ENCODE measurements around the gene KLHL22.
A peak's percentile ranks its signal among the peaks of the same experiment; 100 is the strongest.

KLHL22 gene

GRCh38 chr22:20448630-20449029 lies 47.0 kb downstream of the KLHL22 start:
- peak; percentile 50 for DNase-seq (ENCODE audit: low read depth)

- no peak for DNase-seq (ENCODE audit: low read depth)
Measured at GRCh38 chr22:20446383-20446970, 49.1 kb downstream of the KLHL22 start.

- no peak for DNase-seq (ENCODE audit: low read depth)
Measured at GRCh38 chr22:20444325-20444724, 51.3 kb downstream of the KLHL22 start.

GRCh38 chr22:20442485-20443284 lies 52.9 kb downstream of the KLHL22 start:
- peak; percentile 30 for DNase-seq (ENCODE audit: low read depth)

- DNase-seq (ENCODE audit: low read depth) = peak; percentile 62
Measured at GRCh38 chr22:20441631-20442484, 53.7 kb downstream of the KLHL22 start.

- DNase-seq (ENCODE audit: low read depth) = no peak
Measured at GRCh38 chr22:20440637-20441591, 54.7 kb downstream of the KLHL22 start.

- DNase-seq (ENCODE audit: low read depth) = no peak
Measured at GRCh38 chr22:20439928-20440575, 55.5 kb downstream of the KLHL22 start.

- no peak for DNase-seq (ENCODE audit: low read depth)
Measured at GRCh38 chr22:20439556-20439927, 56.1 kb downstream of the KLHL22 start.

GRCh38 chr22:20438678-20439492 lies 56.7 kb downstream of the KLHL22 start:
- peak; percentile 49 for DNase-seq (ENCODE audit: low read depth)

- DNase-seq (ENCODE audit: low read depth) = no peak
Measured at GRCh38 chr22:20438427-20438677, 57.2 kb downstream of the KLHL22 start.

- peak; percentile 81 for DNase-seq (ENCODE audit: low read depth)
Measured at GRCh38 chr22:20437613-20438426, 57.8 kb downstream of the KLHL22 start, which contains the start of gene SCARF2. TSS of gene SCARF2 (minus strand) at chr22:20437825. CDS start at chr22:20437754, 71 bp downstream.

GRCh38 chr22:20436768-20437612 lies 58.6 kb downstream of the KLHL22 start:
- DNase-seq (ENCODE audit: low read depth) = peak; percentile 58

- DNase-seq (ENCODE audit: low read depth) = peak; percentile 70
Measured at GRCh38 chr22:20436307-20436767, 59.3 kb downstream of the KLHL22 start.

GRCh38 chr22:20435436-20436306 lies 59.9 kb downstream of the KLHL22 start:
- peak; percentile 29 for DNase-seq (ENCODE audit: low read depth)

GRCh38 chr22:20434773-20435172 lies 60.8 kb downstream of the KLHL22 start:
- peak; percentile 7 for DNase-seq (ENCODE audit: low read depth)

GRCh38 chr22:20434264-20434751 lies 61.3 kb downstream of the KLHL22 start:
- DNase-seq (ENCODE audit: low read depth) = no peak

GRCh38 chr22:20433686-20434241 lies 61.8 kb downstream of the KLHL22 start:
- no peak for DNase-seq (ENCODE audit: low read depth)
